SU-DHL-6 (cell line): ENCODE results near the gene MTERF2.

ENCODE experiments used
- CTCF ChIP-seq: fragments of 200-600 bp; sonication (generic); IDR thresholded peaks from one replicate; pipeline ENCODE4 v1.5.1; 2017; ENCODE audit warnings: antibody characterized with exemption, mild to moderate bottlenecking, low read length, moderate library complexity; ENCODE audit not compliant: insufficient read depth, poor library complexity, severe bottlenecking
- EZH2phosphoT487 ChIP-seq: fragments of 200-600 bp; sonication (generic), shearing (Covaris generic); conservative IDR thresholded peaks from 2 replicates; pipeline ENCODE4 v1.6.1; 2018; ENCODE audit warnings: mild to moderate bottlenecking, antibody characterized with exemption, low read length, moderate library complexity, mixed read lengths

GRCh38 chr12:107011519-107011918 lies 24.6 kb upstream of the MTERF2 start:
- TF ChIP-seq CTCF (no peak), EZH2phosphoT487 (no peak)
